Activated CD8-positive, alpha-beta memory T cell treated with anti-CD3 and anti-CD28 coated beads for 4 hours (primary cell): ENCODE measurements around the gene EHBP1L1.

Experiments
- DNase-seq, 2 donors: peaks; one replicate each; pipeline ENCODE4 v3.0.0-alpha.2; 2020; ENCODE audit warnings: low read depth in 2 of 2

EHBP1L1 gene

GRCh38 chr11:65577756-65578109 is 1.9 kb downstream of the EHBP1L1 start:
- DNase-seq: no peak

DNA sequence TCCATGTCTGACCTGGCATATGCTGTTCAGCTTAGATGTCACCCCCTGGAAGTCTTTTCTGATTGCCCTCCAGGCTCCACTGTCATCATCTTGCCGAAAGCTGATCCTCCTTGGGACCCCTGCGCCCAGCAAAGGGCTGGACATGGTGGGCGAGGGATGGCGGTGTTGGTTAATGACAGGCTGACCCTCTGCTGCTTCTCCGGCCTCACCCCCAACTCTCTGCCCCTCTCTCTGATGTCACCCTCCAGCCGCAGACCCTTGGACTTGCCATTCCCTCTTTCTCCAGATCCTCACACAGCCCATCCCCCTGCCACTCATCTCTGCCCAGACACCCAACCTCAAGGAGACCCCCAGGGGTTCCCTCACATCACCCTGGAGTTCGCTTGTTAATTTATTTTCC is 2.3 kb downstream of the EHBP1L1 start:
- no peak for DNase-seq

- no peak for DNase-seq
Measured at GRCh38 chr11:65578667-65579066, 2.8 kb downstream of the EHBP1L1 start.

DNA sequence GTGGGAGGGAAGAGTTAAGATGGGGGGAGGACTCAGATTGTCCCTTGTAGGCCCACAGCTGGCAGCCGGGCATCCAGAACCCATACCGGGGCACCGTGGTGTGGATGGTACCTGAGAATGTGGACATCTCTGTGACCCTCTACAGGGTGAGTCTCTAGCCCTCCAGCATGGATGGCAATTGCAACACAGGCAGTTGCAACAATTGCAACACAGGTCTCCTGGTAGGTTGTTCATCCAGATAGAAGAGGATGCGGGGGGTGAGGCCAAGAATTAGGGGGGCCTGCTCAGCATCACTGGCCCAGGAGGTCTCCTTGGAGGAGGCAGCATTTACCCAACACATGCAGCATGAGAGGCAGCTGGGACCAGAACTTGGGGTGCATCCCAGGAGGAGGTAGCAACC is 3.4 kb downstream of the EHBP1L1 start:
- no peak for DNase-seq

- no peak for DNase-seq
Measured at GRCh38 chr11:65580031-65580692, 4.3 kb downstream of the EHBP1L1 start.

- no peak for DNase-seq
Measured at GRCh38 chr11:65580756-65581155, 4.9 kb downstream of the EHBP1L1 start.

DNA sequence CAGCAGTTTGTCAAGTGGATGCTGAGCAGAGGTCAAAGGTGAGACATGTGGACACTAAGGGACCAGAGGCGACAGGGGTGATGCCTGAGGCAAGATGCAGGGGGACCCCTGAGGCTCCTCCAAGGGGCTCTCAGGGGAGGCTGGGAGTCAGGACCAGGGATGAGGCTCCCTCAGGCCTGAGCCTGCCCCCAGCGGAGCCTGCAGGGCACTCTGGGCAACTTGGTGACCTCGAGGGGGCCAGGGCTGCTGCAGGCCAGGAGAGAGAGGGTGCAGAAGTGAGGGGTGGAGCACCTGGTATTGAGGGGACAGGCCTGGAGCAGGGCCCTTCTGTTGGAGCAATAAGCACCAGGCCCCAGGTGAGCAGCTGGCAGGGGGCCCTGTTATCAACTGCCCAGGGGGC is 6.1 kb downstream of the EHBP1L1 start:
- DNase-seq: no peak

GRCh38 chr11:65583589-65583988 is 7.7 kb downstream of the EHBP1L1 start:
- no peak for DNase-seq

- no peak for DNase-seq
Measured at GRCh38 chr11:65584106-65584505, 8.3 kb downstream of the EHBP1L1 start.

GRCh38 chr11:65584723-65585171 is 8.9 kb downstream of the EHBP1L1 start:
- DNase-seq: no peak

GRCh38 chr11:65585396-65586246 is 9.8 kb downstream of the EHBP1L1 start:
- DNase-seq: no peak

DNA sequence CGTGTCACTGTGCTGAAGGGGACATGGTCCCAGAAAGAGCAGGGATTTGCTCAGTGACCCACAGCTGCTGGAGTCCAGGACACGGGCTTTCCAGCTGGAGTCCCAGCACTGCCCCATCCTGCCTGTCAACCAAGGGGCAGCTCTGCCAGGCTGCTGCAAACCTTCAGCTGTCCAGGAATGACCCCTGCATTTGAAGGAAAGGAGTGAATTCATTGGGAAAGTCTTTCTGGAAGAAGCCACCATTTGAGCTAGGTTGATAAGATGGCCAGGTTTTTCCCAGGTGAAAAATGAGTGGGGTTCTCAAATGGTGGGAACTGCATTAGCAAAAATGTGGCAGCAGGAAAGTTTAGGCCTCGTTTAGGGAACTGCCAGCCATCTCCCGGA is 10.4 kb downstream of the EHBP1L1 start:
- DNase-seq: no peak

DNA sequence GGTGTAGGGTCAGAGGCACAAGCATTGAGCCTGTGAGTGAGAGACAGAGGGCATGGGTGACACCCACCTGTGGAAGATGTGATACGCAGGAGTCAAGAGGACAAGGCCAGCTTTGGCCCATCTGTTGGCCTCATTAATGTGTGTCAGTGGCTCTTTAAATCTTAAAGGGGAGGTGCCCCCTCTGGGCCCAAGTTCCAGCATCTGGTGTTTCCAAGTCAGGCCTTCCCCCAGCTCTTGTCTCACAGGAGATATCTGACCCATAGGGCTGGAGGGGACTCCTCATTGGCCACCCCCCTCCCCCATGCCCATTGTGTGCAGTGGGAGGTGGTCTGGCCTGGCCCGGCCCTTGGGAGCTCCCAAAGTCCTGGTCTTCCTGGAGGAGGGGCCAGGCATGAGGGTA is 10.8 kb downstream of the EHBP1L1 start:
- DNase-seq: no peak

DNA sequence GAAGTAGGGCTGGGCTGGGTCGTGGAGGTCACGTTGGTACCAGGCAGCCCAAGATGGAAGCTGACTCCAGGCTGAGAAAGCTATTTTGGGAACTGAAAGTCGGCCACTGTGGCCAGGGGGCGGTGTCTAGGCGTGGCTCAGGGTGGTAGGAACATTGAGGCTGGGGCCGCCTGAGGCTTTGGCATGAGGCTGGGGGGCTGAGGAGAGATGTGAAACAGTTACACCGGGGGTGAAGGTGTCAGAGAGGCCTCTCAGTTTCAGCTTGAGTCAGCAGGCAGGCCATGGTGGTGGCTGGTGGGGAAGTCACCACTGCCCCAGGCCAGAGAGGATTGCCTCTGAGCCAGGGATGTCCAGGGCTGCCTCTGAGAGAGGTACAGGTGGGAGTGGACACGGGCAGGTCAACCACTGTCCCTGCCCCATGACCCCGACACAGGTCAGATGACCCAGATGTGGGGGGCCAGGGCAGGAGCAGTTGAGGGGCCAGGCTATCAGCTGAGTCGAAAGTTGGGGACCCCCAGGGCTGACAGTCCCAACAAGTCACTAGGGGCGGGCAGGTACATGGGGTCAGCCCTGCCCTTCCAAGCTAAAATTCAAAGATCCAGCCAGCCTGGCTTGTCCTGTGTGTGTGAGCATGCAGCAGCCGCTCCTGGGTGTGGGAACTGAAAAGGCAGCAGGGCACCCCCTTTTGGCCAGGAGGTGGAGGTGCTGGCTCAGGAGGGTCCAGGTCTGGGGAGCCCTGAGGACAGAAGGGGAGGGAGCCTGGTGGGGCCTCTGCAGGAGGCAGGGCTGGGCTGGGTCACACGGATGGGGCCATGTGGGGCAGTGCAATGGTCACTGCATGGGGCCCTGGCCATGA is 12.6 kb downstream of the EHBP1L1 start:
- peak in 1 of 2 donors; percentile 59 for DNase-seq

- DNase-seq: no peak
Measured at GRCh38 chr11:65589444-65590239, 13.8 kb downstream of the EHBP1L1 start.

DNA sequence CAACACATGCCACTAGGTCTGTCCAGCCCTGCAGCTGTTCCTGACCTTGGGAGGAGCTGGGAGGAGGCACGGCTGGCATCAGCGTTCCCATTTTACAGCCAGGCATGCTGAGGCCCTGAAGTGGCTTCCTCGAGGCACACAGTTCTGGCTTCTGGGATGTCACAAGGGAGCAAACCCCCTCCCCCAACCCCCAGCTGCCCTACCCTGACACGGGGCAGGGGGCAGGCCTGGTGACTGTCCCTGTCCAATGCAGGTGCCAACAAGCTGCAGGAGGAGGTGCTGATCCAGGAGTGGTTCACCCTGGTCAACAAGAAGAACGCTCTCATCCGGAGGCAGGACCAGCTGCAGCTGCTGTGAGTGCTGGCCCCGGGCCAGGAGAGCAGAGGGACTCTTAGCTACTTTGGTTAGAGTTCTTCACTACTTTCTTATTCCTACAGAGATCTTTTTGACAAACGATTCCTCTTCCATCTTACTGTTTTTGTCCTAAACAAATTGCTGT is 14.4 kb downstream of the EHBP1L1 start:
- no peak for DNase-seq

GRCh38 chr11:65591939-65592857 is 16.3 kb downstream of the EHBP1L1 start:
- no peak for DNase-seq

DNA sequence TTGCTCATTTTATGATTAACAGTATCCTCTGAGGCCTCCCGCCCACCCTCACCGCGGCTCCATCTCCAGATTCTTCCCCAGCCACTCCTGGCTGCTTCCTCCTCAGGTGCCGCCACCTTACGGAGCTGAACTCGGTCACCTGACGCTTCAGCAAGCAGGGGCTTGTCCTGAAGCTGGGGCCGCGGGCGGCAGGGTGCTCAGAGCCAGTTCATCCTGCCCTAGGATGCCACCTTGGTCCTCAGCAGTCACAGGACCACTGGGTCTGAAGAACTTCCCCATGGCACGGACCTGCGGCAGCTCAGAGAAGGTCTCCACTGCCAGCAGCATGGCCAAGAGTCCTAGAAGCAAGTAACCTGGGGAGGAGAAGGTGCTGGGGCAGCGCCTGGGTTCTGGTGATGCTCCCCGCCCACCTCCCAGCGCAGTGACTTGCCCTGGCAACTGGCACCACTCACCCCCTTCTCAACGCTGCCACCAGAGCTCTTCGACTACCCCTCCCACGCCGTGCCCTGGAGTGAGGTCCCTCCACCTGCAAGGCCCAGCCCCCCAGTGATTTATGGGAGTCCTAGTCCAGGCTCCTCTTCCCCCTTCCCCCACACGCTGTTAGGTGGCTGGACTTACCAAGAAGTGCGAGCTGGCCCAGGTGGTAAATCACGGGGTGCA is 17.1 kb downstream of the EHBP1L1 start:
- DNase-seq: no peak

- DNase-seq: no peak
Measured at GRCh38 chr11:65593518-65594414, 17.9 kb downstream of the EHBP1L1 start.
